Hematopoietic multipotent progenitor cell treated with erythropoietin and hydrocortisone succinate and interleukin-3 and kit ligand, for 17 days (in vitro differentiated cells): ENCODE data around the gene SPTBN5.

Source experiments
- DNase-seq: peaks from one replicate; pipeline ENCODE4 v3.0.0-alpha.2; 2015; ENCODE audit warnings: low spot score

SPTBN5 gene

DNA sequence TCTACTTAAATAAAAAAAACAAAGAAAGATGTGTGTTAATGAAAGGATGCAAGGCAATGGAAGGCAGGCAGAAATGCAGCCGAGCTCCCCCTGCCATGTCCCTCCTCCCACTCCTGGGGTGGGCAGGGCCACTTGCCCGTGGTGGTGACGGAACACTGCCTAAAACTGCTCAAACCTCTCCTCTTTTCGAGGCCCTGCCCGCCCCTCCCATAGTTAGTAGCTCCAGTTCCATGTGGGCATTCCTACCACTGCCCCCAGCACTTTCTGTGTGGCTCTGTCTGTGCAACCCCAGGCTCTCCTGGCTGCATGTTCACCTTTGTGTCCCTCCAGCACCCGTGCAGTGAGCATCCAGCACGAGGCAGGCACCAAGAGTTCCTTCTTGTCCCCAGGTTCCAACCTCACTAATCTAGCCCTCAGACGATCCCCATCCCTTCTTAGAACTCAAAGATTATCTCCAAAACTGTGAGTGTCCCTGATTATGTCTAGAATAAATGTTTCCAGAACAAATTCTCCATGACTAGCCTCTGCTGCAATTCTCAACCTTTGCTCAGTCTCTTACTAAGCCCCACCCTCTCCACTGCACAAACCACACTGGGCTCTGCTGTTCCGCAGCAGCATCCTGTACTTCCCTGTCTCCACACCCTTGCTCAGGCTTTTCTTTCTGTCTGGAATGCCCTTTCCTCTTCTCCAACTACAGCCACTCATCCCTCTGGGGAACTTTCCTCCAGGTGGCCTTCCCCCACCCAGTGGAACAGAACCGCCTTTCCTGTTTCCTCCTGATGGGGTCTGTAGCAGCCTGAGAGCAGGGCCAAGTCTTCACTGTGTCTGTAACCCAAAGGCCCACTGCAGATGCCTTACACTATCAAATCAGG, 32.6 kb upstream of the SPTBN5 start:
- no peak for DNase-seq

DNA sequence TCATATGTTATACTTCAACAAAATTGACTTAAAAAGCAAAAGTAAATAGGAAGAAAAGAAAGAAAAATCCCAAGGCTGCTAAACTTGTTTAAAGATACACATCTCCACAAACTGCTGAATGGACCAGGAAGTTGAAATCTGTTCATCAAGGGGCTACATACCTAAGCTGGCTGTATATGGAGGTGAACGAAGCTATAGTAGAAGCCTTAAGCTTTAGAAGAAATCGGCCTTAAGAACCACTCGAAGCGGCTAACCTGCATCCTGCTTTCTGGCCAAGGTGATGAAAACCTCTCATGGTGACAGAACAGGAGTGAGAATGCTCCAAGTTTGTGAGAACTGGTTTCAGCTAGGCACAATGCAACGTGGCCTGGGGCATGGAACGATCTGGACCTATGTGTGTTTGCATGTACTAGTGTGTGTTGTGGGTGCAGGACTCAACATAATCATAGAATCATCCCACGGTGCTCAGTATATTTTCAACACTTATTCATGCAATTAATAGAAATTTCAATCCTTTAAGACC, 31.3 kb upstream of the SPTBN5 start:
- DNase-seq = no peak

DNA sequence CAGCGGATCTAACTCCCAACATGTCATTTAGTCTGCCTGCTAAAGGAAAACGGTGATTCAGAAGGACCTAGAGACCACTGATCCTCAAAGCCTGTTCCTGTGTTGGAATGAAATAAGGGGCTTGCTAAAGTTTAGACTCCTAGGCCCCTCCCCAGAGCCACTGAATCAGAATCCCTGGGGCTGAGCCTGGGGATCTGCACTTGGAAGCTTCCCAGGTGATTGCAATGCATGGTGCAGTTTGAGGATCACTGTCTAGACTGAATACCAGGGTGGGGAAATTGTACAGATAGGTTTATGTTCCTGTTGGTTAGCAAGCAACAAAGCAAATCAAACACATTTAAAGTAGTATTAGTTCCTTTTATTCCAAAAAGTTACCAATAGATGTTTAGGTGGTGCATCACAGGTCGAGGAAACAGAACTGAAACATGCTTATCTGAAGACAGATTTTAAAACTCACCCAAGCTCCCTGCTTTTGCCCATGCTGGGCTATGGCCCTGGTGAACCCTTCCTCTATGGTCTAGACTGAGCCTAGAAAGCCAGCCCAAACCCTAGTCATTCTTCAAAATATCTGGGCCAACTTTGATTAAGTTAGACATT, 29.6 kb upstream of the SPTBN5 start:
- DNase-seq = no peak

DNA sequence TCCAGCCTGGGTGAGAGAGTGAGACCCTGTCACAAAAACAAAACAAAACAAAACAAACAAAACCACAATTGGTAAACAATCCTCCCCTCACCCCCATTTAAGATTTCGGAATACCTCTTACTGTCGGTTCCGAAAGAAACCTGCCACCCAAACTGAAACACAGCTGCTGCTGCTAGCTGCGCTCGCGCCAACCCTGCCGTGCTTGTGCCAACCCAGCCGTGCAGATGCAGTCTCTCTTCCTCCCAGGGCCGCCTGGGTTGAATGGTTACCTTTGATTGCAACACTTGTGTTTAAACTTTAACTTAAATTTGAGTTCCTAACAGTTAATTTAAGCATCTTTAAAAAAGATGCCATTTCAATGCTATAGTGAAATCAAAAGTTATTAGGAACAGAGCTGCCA, 28.5 kb upstream of the SPTBN5 start:
- no peak for DNase-seq

DNA sequence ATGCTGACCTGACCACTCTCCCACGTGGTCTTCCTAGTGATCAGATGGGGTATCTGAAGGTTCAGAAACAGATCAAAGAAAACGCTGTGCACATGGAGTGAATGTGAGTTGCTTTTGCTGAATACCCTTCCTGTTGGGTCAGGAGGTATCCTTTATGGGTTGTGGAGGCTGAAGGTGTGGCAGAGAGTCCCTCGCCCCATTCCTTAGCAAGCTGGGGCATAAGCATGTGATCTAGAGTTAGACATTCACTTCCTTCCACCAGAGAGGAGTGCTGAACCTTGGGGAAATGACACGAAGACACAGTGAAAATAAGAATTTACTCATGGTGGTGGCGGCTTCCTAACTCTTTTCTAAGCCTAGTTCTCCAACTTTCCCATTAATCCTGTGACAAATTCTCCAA, 27.8 kb upstream of the SPTBN5 start:
- no peak for DNase-seq

DNA sequence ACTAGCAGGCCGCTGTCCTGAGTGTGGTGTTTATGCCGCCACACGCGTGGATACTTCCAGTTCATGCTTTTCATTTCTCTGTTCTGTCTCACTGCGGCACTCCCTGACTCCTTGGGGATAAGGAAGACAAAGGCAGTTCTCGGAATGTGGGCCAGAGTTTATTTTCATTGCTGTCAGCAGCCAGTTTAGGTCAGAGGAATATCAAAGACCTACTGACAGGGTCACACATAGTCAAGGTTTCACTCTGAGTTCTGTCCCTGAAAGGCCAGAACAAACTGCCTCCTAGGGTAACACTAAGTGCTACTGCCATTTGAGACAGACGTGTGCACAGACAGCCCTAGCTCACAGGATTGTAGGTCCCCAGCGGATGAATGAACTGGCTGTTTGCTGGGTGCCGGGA, 27.3 kb upstream of the SPTBN5 start:
- no peak for DNase-seq

DNA sequence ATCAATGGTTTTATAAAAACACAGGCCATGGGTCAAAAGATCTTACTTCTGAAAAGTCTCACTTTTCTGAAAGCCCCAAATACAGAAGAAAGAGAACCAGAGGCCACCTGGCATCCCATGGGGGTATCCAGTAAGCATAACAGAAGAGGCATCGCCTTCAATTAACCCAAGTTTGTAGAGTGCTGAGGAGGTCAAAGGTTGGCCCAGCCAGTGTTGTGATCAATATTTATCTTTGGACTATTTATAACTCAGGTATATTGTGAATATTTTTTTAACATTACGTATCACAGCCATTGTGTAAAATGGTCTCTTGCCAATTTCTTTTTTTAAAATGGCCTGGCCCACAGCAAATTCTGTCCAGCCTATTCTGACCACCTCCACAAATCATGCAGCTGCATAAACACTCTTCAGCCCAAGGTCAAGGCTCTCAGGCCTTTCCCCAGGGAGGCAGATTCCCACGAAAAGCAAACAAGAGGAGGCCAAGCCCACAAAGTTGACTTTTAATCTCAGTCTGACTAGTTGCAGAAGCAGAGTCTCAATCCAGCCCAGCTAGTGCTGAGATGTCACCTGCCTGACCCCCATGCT, 26.2 kb upstream of the SPTBN5 start:
- DNase-seq = no peak

DNA sequence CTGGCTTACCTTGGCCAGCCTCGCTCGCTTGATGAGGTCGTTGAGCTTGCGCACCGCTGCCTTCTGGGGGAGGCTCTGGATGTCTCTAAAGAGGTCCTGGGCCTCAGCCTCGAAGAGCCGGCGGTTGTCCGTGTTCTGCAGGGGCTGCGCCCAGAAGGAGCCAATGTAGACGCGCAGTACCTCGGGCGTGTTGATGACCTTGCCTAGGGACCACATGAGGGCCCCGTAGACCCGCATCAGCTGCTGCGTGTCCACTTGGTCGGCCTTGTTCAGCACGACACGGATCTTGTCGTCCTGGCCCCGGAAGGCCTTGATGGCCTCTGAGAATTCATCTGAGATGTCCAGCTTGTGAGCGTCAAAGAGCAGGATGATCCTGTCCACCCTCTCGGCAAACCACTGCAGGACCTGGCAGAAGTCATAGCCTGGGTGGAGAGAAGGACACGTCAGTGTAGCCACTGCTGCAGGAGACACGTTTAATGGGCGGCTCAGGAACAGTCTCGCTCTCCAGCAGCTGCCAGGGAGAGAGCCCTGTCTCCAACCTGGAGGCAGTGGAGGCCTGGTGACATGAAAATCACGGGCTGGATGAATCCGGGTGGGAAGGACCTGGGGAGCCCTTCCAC, 25.5 kb upstream of the SPTBN5 start:
- no peak for DNase-seq

DNA sequence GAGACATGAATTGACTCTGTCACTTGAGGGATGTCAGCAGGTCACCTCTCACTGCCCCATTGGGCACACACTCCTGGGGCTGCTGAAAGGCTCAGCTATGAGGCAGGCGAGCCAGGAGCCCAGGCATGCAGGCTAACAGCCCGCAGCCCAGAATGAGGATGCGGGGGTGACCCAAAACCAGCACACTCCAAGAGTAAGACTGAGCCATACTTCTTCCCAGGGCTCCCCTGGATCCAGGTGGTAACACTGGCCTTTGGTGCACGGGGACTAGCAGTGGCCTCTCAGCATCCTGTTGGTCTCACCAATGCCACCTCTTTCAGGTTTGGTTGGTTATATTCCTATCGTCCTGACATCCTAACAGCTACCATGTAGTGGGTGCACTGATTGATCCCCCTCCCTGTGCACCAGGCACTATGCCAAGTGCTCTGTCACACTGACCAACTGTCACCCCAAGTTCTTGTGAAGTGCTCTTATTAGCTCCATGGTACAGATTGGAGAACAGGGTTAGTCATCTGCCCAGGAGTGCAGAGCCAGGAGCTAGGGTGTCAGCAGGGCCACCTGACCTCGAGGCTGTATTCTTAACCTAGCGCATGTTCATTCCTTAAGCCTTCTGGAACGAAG, 24.8 kb upstream of the SPTBN5 start:
- no peak for DNase-seq

DNA sequence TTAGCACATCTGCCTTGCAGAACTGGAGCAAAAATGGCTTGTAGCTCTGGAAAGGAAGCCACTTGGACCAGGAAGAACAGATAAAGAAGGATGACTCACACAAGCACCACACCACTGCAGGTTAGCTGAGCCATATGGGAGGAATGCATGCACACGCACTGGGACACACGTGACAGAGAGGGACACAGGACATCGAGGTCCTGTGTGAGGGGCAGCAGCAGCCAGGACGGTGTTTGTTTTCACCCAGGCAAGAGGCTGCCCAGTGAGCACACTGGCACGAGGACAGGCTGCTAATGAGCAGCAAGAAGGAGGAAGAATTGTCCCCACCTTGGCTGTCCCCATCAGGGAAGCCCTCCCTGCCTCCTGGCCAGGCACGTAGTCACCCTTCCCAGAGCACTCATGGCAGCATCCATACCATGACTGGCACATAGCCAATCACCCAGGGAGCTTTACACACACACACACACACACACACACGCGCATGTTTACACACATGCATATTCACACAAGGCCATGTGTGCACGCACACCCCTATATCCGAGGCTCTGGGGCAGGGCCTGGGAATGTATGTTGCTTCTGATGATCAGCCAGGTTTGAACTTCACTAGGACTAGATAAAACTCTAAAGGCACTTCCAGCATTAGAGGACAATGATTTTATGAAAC, 24.0 kb upstream of the SPTBN5 start:
- no peak for DNase-seq

DNA sequence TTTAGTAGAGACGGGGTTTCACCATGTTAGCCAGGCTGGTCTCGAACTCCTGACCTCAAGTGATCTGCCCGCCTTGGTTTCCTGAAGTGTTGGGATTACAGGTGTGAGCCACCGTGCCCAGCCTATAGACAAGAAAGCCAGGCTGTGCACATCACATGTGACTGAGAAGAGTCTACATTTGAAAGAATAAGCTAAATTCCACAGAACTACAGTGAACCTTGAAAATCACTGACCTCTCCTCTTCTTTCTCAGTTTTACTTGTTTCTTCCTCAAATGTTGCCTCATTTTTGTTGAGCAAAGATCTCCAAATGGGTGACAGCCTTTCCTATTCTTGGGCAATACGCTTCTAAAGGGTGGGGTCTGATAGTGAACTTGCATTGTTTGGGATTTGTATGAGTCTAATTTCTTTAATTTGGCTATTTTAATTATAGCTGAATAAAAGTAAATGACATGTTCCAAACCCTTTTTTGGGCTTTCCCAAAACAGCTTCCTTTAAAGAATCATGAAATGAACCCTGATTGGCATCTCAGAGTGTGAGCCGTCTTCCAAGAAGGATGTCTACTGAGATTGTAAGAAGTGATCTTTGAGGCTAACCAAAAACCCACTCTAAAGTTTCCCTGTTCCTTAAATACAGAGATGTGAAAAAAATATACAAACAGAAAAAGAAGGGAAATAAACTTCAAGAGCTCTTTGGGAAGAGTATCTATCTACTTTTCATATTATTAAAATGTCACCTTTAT, 21.6 kb upstream of the SPTBN5 start:
- no peak for DNase-seq

DNA sequence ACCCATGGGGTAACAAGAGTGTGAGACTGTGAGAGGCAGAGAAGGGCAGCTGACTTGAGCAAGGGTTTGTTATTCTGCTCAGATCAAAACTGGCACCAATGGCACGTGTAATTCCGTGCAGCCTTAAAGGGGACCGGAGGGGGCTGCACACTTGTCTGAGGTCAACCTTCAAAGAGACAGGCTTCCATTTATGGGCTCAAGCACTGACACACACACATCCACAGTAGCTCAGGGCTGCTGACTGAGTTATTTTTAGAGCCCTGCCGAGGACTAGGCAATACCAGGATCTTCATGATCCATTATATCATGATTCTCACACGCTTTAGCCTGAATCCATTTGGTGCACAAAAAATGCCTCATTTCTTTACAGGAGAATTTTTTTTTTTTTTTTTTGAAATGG, 20.6 kb upstream of the SPTBN5 start:
- DNase-seq = no peak

DNA sequence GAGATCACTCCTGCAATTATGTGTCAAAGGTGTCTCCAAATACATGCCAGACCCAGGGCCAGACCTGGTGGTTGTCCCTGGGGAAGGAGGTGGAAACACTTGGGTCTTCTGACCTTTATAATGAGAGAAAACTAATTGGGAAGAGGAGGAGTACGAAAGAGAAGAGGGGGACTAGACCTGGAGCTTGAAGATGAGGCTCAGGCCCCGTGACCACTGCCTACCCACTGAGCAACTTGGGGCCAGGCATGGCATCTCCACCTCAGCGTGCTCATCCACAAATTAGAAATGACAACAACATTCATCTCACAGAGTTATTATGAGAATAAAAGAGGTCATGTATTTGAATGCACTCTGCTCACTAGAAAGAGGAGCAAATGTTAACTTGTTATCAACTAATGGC, 19.4 kb upstream of the SPTBN5 start:
- DNase-seq = no peak

DNA sequence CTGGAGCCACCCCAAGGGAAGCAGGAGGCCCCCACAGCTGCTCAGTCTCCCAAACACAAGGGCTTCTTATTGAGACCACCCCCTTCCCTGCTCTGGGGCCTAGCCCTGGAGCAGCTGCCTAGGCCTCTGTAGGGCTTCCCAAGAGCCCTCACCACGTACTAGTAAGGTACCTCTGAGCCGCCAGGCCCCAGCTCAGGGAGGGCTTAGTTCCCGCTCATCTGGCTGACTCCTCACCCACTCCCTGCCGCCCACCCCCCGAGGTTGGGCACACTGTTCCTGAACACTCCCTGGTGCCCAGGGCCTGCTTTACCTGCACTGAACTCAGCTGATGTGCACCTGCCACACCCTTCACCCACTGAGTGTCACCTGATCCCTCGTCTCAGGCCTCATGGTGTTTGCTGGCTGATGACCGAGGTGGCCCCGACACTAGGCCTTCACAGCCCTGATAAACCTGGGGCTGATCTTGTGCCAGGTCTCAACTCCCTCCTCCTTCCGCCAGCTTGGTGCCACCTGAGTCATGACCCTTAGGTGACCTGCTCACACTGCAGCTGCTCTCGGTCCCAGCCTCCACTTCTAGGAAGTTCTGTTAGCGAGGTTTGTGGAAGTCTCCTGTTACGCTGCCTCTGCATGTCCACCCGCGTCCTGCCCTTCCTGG, 18.0 kb upstream of the SPTBN5 start:
- no peak for DNase-seq

DNA sequence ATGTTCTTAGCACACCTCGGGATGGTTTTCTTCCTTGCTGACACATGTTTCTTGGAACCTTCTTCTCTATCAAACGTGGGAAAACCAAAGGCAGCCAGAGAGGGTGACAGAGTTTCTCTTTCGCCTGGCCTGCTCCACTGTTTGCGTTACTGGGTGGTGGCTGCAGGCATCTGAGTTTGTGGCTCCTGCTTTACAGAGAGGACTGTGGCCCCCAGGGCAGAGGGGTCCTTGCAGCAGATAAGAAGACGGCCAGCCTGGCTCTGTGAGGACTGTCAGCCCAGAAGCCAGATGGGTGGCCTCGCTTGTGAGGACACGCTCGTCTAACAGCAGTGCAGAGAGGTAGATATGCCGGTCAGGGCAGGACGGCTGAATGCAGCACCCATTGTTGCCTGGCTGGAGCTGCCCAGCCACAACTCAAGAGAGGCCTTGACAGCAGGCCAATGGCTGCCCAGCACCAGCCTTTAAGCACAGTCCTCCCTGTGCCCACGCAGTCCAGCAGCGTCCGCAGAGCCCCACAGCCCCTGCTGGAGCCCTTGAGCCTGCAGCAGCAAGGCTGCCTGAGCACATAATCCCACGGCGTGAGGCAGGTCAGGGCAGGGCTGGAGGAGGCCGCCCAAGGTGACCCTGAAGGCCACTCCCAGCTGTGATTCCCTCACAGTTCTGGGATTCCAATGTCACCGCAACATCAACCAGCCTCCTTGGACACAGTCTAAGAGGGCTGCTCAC, 15.0 kb upstream of the SPTBN5 start:
- DNase-seq = no peak

DNA sequence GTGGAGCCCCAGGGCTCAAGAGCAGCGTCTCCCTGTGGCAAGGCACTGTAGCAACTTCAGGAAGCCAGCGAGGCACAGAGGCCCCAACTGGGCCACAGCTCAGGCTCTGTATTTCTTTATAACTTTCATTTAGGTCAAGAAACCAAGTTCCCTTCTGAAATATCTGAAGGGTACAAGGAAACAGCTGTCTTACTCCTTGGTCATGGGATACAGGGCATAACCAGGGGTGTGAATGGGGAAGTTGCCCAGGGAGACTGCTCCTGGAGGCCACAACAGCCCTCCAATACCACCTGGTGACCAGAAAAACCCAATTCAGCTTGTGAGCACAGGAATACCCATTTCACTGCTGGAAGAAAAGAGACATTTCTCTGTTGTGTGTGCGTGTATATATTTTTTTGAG, 13.3 kb upstream of the SPTBN5 start:
- DNase-seq = no peak

DNA sequence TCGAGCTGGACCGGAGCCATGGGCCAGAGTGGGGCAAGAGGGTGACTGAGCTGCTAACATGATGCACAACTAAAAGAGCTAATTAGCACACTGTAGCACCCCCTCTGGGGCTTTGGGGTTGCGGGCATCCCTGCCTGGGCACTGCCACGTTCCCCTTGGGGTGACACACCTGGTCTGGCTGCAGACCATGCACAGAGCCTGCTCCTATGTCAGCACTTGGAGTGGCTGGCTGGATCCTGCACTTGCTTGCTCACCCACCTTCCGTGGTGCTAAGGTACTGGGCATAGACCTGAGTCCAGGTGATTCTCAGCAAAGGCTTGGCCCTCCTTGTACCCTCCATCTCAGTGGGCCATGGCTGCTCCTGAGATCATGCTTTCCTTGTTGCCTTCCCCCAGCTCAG, 12.8 kb upstream of the SPTBN5 start:
- no peak for DNase-seq

DNA sequence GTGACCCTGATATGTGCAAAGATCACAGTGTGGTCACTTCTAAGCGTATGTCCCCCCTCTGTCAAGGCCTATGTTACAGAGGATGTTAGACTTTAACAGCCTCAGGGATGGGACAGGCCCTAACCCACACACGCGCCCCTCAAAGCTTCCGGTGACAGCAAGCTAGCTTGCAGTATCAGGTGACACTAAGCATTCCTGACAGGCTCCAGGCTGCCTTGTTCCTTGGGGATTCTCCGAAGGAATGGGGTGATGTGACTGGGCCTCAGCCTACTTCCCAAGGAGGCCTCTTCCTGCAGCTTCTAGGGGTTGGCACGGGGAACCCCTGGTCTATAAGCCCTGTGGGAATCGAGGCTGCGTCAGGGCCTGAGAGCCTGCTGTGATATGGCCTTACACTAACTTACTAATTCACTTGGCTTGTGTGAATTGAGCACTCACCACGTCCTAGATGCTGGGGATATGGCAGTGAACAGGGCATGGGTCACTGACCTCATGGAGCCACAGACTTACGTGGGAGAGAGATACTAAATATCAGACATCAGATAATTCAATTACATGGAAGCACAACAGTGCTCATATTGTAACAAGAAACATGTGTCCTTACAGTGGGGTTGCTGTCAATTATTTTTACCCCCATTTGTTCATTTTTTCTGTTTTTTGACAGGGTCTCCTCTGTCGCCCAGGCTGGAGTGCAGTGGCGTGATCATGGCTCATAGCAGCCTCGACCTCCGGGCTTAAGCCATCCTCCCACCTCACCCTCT, 11.4 kb upstream of the SPTBN5 start:
- DNase-seq = no peak

DNA sequence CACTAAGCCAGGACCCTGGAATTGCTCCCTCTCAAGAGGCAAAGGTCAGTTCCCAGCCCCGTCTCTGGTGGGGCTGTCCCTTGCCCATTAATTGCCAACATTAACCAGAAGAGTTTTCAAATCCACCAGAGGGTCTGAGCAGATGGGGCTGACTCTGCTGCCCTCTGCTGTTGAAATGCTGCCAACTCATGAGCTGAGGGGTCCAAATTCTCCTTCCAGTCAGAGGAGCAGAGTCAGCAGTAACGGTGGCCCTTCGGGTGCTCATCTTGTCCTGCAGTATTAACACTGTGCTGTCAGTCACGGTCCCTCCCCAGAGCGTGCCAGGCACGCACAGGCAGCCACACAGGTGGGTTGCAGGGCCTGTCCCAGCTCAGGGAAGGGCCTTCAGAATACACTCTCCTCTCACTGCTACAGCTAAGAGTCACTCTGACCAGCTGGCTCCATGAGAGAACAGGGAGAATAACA, 10.7 kb upstream of the SPTBN5 start:
- peak; percentile 63 for DNase-seq
